Measurements from ENCODE around the gene TOLLIP. TPM values are rescaled to one million over a fixed set of nuclear protein-coding genes. Genes with fewer than 3 reads are reported as not detected.

TOLLIP gene
- polyA plus RNA-seq, 3 donors: 42.2 to 52.5 (median 50.5) TPM

DNA sequence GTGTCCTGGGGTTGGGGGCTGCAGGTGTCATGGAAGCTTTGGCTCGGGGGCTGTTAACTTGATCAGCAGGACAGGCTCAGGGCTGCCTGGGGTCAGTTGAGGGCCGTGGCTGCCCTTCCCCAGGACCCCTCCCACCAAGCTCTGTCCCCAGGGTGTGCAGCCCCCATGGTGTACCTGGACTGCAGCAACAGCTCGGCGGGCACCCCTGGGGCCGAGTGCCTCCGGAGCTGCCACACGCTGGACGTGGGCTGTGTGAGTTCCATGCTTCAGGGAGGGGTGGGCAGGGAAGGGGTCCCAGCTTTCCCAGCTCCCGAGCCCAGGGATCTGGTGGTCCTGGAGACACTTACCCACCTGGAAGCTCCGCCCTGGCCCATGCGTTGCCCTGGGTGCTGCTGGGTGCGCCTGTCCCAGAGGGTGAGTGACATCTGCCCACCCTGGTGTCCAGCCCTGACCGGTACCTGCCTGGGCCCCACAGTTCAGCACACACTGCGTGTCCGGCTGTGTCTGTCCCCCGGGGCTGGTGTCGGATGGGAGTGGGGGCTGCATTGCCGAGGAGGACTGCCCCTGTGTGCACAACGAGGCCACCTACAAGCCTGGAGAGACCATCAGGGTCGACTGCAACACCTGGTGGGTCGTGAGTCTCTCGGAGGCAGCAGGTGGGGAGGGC lies 75.2 kb downstream of the TOLLIP start:
- DNase-seq: no peak

- no peak for DNase-seq
Observed at GRCh38 chr11:1233351-1234053, 75.9 kb downstream of the TOLLIP start.

GRCh38 chr11:1232883-1233321 lies 76.5 kb downstream of the TOLLIP start:
- DNase-seq: no peak

- no peak for DNase-seq
Observed at GRCh38 chr11:1232021-1232882, 77.2 kb downstream of the TOLLIP start.

GRCh38 chr11:1231396-1232020 lies 77.9 kb downstream of the TOLLIP start:
- DNase-seq: no peak

- peak; percentile 9 for DNase-seq
Observed at GRCh38 chr11:1230456-1231395, 78.7 kb downstream of the TOLLIP start.

DNA sequence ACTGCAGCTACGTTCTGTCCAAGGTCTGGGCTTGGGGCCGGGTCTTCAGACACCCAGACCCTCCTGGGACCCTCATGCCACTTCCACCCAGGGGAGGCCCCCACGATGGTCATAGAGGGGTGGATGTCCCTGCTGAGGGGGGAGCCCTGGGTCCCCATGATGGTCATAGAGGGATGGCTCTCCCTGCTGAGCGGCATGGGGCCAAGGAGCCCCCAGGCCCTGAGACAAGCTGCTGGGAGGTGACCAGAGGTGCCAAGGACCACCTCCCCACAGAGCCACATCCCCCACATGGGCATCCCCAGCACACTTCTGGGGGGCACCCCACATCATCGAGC lies 79.3 kb downstream of the TOLLIP start:
- DNase-seq: no peak

DNA sequence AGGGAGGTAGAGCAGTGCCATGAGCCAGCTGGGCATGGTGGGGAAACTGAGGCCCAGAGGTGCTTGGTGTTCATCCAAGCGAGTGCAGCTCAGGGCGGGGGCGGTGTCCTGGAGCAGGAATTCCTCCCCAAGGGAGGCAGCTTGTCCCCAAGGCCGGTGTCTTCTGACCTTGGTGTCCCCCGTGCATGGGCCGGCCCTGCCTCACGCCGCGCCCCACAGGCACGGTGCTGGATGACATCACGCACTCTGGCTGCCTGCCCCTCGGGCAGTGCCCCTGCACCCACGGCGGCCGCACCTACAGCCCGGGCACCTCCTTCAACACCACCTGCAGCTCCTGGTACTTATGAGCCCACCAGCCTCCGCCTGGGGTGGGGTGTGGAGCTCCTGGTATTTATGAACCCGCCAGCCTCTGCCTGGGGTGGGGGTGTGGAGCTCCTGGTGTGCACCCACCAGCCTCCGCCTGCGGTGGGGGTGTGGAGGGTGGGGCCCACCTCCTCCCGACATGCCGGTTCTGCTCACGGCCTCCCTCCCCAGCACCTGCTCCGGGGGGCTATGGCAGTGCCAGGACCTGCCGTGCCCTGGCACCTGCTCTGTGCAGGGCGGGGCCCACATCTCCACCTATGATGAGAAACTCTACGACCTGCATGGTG lies 79.8 kb downstream of the TOLLIP start:
- no peak for DNase-seq

DNA sequence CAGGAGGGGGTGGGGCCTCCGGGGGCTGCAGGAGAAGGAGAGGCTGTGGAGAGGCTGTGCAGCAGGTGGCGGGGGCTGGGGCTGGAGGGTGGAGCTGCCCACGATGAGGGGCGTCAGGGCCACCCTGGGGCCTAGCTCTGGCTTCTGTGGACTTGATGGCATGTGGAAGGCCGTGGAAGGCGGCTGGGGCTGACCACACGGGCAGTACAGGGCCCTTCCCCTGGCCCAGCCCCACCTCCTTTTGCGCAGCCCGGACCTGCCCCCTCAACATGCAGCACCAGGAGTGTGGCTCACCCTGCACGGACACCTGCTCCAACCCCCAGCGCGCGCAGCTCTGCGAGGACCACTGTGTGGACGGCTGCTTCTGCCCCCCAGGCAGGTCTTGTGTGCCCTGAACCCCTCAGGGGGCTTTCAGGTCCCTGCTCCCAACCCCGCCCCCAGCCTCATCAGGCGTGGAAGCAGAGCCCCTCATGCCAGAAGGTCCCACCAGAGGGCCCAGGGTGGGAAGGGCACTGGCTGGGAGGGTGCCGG lies 80.4 kb downstream of the TOLLIP start:
- DNase-seq: no peak

DNA sequence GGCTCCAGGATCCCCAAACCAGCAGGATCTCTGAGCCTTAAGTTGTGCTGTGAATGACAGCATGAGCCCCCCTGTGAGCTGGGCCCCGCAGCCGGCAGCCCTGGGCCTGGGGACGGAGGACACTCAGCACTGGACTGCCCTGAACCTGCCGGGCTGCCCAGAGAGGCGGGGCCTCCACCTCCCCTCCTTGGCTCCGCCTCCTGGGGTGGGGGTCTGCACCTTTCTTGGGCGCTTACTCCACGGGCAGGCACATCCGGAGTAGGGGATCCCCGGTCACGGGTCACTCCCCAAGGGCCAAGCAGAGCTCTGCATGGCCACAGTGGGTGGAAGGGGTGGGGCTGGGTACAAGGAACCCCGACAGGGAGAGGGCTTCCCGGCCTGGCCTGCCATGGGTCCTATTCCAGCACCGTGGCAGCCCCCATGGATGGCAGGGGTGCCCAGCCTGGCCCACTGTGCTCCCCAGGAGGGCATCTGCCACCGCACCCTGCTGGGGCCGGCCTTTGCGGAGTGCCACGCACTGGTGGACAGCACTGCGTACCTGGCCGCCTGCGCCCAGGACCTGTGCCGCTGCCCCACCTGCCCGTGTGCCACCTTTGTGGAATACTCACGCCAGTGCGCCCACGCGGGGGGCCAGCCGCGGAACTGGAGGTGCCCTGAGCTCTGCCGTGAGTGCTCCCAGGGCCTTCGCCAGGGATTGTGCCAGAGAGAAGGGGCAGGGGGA lies 81.2 kb downstream of the TOLLIP start:
- DNase-seq: no peak

DNA sequence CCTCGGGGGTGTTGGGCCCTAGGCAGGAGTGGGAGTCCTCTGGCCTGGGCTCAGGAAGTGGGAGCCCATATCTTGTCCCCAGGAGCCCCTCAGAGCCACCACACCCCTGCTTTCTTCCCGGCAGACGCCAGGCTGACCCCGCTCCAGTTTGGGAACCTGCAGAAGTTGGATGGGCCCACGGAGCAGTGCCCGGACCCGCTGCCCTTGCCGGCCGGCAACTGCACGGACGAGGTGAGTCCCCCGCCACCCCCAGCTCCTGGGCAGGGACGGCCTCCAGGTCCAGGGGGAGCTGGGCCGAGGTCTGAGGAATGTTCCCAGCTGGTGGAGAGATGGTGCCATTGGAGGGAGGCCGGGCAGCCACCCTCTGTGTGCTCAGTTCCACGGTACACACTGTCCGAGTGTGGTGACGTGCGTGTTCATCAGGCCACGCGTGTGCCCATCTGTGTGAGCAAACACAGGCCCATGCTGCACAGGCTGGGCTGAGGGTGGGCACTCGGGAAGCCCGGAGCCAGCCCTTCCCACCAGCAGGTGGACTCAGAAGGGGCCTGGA lies 81.8 kb downstream of the TOLLIP start:
- no peak for DNase-seq

DNA sequence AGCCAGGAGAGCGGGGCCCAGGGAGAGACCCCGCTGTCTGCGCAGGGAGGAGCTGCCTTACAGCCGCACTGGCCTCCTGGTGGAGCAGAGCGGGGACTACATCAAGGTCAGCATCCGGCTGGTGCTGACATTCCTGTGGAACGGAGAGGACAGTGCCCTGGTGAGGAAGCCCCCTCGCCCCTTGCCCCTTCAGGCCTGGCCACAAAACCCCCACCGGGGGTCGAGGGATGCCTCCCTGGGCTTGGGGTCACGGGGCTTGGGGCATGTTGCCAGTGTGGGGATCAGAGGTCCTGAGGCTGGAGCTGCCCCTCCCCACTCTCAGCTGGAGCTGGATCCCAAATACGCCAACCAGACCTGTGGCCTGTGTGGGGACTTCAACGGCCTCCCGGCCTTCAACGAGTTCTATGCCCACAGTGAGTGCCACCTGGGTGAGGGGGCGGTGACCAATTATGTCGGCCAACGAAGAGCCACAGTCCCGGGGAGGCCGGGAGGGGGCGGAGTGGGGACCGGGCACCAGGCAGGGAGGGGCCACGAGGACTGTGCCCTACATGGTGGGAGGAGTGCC lies 82.4 kb downstream of the TOLLIP start:
- DNase-seq: no peak

- DNase-seq: no peak
Observed at GRCh38 chr11:1226226-1226985, 83.0 kb downstream of the TOLLIP start.

GRCh38 chr11:1225386-1226225 lies 83.8 kb downstream of the TOLLIP start:
- DNase-seq: no peak

DNA sequence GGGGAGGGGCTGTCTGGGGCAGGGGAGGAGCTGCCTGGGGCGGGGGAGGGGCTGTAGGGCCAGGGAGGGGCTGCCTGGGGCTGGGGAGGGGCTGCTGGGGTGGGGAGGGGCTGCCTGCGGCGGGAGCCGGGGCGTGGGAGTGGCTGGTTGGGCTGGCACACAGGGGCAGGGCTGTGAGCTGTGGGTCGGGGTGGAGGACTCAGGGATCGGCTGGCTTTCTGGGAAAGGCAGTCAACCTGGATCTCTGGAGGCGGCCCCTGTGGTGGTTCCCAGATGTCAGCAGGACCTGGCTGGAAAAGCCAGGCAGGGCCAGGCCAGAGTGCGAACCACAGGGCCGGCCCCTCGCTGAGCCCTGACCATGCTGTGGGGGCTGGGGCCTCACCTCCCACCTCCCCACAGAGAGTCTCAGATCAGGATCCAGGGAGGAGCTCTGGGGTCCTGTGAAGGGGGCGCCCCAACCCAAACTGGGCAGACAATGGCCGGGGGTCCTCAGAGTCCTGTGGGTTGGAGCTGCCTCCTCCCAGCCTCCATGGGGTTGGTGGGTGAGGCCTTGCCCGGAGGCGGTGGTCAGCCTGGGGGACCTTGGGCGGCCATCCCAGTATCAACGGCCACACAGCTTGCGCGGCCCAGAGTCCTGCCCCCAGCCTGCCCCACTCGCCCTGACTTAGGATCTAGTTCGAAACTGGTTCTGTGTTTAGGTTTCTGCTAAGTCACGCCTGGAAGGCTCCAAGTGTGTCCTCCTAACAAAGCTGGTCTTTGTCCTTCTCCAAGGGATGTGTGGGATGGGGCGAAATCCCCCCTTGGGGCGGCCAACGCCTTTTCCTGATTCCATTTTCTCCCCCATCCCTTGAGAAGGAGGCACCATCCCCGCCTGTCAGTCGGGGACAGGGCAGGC lies 84.7 kb downstream of the TOLLIP start:
- DNase-seq: peak; percentile 36

Data from renal pelvis (tissue), 4 donors.